ENCODE results near the gene ZNF48. TPM values are rescaled to one million over a fixed set of nuclear protein-coding genes. Genes with fewer than 3 reads are reported as not detected.

ZNF48 gene
- total RNA-seq, 1 experiment from 2014 or later, result 8.9 TPM

DNA sequence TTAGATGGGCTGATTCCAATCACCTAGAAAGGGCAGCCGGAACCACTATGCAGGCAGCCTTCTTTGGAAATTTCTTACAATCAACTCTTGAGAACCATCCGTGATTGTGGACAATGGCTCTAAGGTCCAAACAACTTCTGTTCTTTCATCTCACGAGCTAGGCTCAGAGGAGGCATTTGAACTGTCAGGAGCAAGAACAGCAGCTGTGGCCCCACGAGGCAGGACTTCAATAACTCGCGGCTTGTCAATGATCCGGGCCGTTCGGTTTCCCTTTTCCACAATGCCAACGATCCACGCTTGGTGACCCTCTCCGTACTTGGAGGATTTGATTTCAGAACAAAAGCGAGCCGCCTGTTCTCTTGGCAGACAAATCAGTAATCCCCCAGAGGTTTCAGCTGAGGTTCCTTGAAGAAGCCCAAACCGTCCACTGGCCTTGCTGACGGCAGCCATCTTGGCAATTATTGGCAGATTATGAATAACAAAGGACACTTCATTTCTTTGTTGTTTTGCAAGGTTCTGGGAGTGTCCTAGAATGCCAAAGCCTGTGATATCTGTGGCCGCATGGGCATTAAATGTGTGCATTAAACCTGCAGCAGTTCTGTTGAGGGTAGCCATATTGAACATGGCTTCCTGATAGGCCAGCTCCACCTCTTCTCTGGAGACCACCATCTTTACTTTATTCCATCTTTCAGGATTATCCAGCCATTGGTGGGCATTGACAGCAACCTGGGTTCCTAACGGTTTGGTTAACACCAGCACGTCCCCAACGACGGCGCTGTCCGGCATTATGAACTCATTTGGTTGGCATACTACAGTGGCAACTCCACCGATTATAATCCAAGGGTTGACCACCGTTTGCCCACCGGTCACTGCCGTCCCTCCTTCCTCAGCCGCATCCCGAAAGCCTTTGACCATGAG, 49.3 kb downstream of the ZNF48 start:
- Histone ChIP-seq H3F3A (ENCODE audit: low read length, unreplicated experiment) (no peaks in the 10 kb centered on the region), H3K27ac (ENCODE audit: low read length) (no peak overlapping the region), H3K9ac (ENCODE audit: low read length) (peak overlapping the region; percentile 94), H3K9me2 (replicated peaks; ENCODE audit: low read length) (no peaks in the 10 kb centered on the region), H3K79me2 (ENCODE audit: low read length) (peaks cover 24% of the 10 kb centered on the region), H2AFZ (ENCODE audit: low read length) (peak overlapping the region; percentile 96), H3K4me3 (ENCODE audit: low read length) (peak overlapping the region; percentile 96), H3K4me1 (ENCODE audit: insufficient read depth, low read length) (peaks cover 19% of the 10 kb centered on the region), H3K9me3 (ENCODE audit: low read length) (no peaks in the 10 kb centered on the region), H3K4me2 (ENCODE audit: low read length) (peak overlapping the region; percentile 98), H4K20me1 (ENCODE audit: low read length) (no peaks in the 10 kb centered on the region), H3K27me3 (ENCODE audit: low read length) (no peaks in the 10 kb centered on the region), H3K36me3 (ENCODE audit: low read depth, low read length) (no peaks in the 10 kb centered on the region)
- CTCF ChIA-PET, result interaction anchor here (0.6 kb wide), 1 partner anchor 55 kb away, joined by 5 read pairs; no protein-coding TSS in a partner anchor
- POLR2A ChIA-PET (ENCODE audit: unreplicated experiment), result no interaction called here
- TSS peak; percentile 68 for BruUV-seq (replicated peaks)
- DNase-seq (no peak), ATAC-seq (no peak)
- TF ChIP-seq CTCF (conservative IDR thresholded peaks at IDR 0.05; ENCODE audit: low read depth, low read length) (no peak), EZH2phosphoT487 (IDR thresholded peaks at IDR 0.05; ENCODE audit: borderline replicate concordance, low read length) (no peak), EZH2 (IDR thresholded peaks at IDR 0.05; ENCODE audit: low read length, unreplicated experiment) (no peak)
- intact Hi-C loops (cut with micrococcal nuclease), result loop anchor here (10.0 kb wide), 1 partner anchor 80 kb away; the partner anchor contains the start of gene ZNF768

- ATAC-seq (no peak), DNase-seq (no peak)
- H3K27me3 ChIP-seq (ENCODE audit: low read length), result no peaks in the 10 kb centered on the region
- no TSS peak for BruUV-seq (replicated peaks)
- POLR2A ChIA-PET (ENCODE audit: unreplicated experiment), result no interaction called here
- no peak for TF ChIP-seq EZH2 (IDR thresholded peaks at IDR 0.05; ENCODE audit: low read length, unreplicated experiment)
- H3K9me2 ChIP-seq (replicated peaks; ENCODE audit: low read length), result no peaks in the 10 kb centered on the region
- no peaks in the 10 kb centered on the region for H3K9me3 ChIP-seq (ENCODE audit: low read length)
- peak overlapping the region; percentile 94 for H3K9ac ChIP-seq (ENCODE audit: low read length)
- H3K4me2 ChIP-seq (ENCODE audit: low read length), result peak overlapping the region; percentile 98
- no peaks in the 10 kb centered on the region for H4K20me1 ChIP-seq (ENCODE audit: low read length)
- H3K79me2 ChIP-seq (ENCODE audit: low read length), result peaks cover 24% of the 10 kb centered on the region
- H3K27ac ChIP-seq (ENCODE audit: low read length), result no peak overlapping the region; the same call in 1 of the 2 replicates
- no peaks in the 10 kb centered on the region for H3F3A ChIP-seq (ENCODE audit: low read length, unreplicated experiment)
- H2AFZ ChIP-seq (ENCODE audit: low read length), result peak overlapping the region; percentile 96
- H3K4me1 ChIP-seq (ENCODE audit: insufficient read depth, low read length), result peaks cover 19% of the 10 kb centered on the region
- CTCF ChIA-PET, result no interaction called here
- peak overlapping the region; percentile 96 for H3K4me3 ChIP-seq (ENCODE audit: low read length)
- intact Hi-C loops (cut with micrococcal nuclease), result loop anchor here (10.0 kb wide), 1 partner anchor 80 kb away; the partner anchor contains the start of gene ZNF768
- no peaks in the 10 kb centered on the region for H3K36me3 ChIP-seq (ENCODE audit: low read depth, low read length)
These were observed 49.9 kb downstream of the ZNF48 start for GRCh38 chr16:30445149-30445407.

- ChIA-PET POLR2A (ENCODE audit: unreplicated experiment) (interaction anchor here (0.5 kb wide), 1 partner anchor 70 kb away, joined by 8 read pairs; no protein-coding TSS in a partner anchor), CTCF (interaction anchor here (0.6 kb wide), 1 partner anchor 405 kb away, joined by 6 read pairs; no protein-coding TSS in a partner anchor)
- Histone ChIP-seq H3K4me3 (ENCODE audit: low read length) (peak within 1 kb of the TSS; percentile 96), H3K9me2 (replicated peaks; ENCODE audit: low read length) (no peaks in the 10 kb centered on the region), H3F3A (ENCODE audit: low read length, unreplicated experiment) (no peaks in the 10 kb centered on the region), H3K36me3 (ENCODE audit: low read depth, low read length) (no peaks in the 10 kb centered on the region), H3K9me3 (ENCODE audit: low read length) (no peaks in the 10 kb centered on the region), H4K20me1 (ENCODE audit: low read length) (no peaks in the 10 kb centered on the region), H3K27ac (ENCODE audit: low read length) (peak within 1 kb of the TSS; percentile 50), H3K79me2 (ENCODE audit: low read length) (peaks cover 24% of the 10 kb centered on the region), H3K9ac (ENCODE audit: low read length) (peak within 1 kb of the TSS; percentile 94), H3K4me2 (ENCODE audit: low read length) (peak within 1 kb of the TSS; percentile 98), H2AFZ (ENCODE audit: low read length) (peak within 1 kb of the TSS; percentile 96), H3K27me3 (ENCODE audit: low read length) (no peaks in the 10 kb centered on the region), H3K4me1 (ENCODE audit: insufficient read depth, low read length) (peaks cover 19% of the 10 kb centered on the region)
- ATAC-seq (peak; percentile 92), DNase-seq (peak; percentile 95)
- no TSS peak for BruUV-seq (replicated peaks)
- TF ChIP-seq CTCF (conservative IDR thresholded peaks at IDR 0.05; ENCODE audit: low read depth, low read length) (peak; percentile 52), EZH2 (IDR thresholded peaks at IDR 0.05; ENCODE audit: low read length, unreplicated experiment) (no peak), EZH2phosphoT487 (IDR thresholded peaks at IDR 0.05; ENCODE audit: borderline replicate concordance, low read length) (no peak)
- intact Hi-C loops (cut with micrococcal nuclease), result loop anchor here (10.0 kb wide), 1 partner anchor 79 kb away; the partner anchor contains the start of gene ZNF768
These were observed 50.4 kb downstream of the ZNF48 start, which contains the start of gene SEPHS2 for GRCh38 chr16:30445408-30446202. SEPHS2 (minus strand) TSS chr16:30445874; CDS start chr16:30445727, 147 bp downstream.
